GM12878 (cell line): ENCODE data around the gene SNAI3. TPM values are rescaled to one million over a fixed set of nuclear protein-coding genes. Genes with fewer than 3 reads are reported as not detected.

Experiments
- ATAC-seq: fragments of 200-7000 bp; cut with Tn5 transposase; 3 replicates; pipeline ENCODE4 v1.9.1; 2020; ENCODE audit warnings: mild to moderate bottlenecking, moderate library complexity
- BruUV-seq: library from RNA; stranded (reverse); fragments of 400-500 nt; replicated peaks from 2 replicates; lab custom pipeline; 2021; lab: Mats Ljungman, UMichigan
- CTCF ChIA-PET: fragments of 300-600 bp; sonication (Branson Sonifier 250); formaldehyde crosslinking; extraction: SDS; loops from one replicate; lab custom pipeline; 2021; ENCODE audit warnings: inconsistent platforms; lab: Yijun Ruan, JAX
- POLR2A ChIA-PET: fragments of 350-600 bp; formaldehyde crosslinking; extraction: SDS; loops from one replicate; lab custom pipeline; 2021; ENCODE audit warnings: inconsistent platforms; lab: Charles Lee
- RAD21 ChIA-PET: fragments of 300-600 bp; sonication (Branson Sonifier 250); formaldehyde crosslinking; loops from one replicate; lab custom pipeline; 2023; ENCODE audit warnings: antibody characterized with exemption; ENCODE audit not compliant: unreplicated experiment; lab: Charles Lee
- SMC1A ChIA-PET: fragments of 300-600 bp; sonication (Branson Sonifier 250); formaldehyde crosslinking; loops from one replicate; lab custom pipeline; 2023; ENCODE audit not compliant: unreplicated experiment, uncharacterized antibody; lab: Charles Lee
- DNase-seq: peaks from one replicate; pipeline ENCODE4 v3.0.0-alpha.2; 2011; ENCODE audit warnings: low read depth, low spot score
- FAIRE-seq: peaks from 3 replicates; lab custom pipeline; 2011; peaks lifted over from hg19 to GRCh38; lab: Jason Lieb, UNC
- H2AFZ ChIP-seq: 2 replicates; pipeline ENCODE4 v1.6.0; 2011; ENCODE audit warnings: low read depth, low read length, control low read depth; ENCODE audit not compliant: control insufficient read depth
- H3K27ac ChIP-seq: 2 replicates; pipeline ENCODE4 v1.5.1; 2011; ENCODE audit warnings: control low read depth; ENCODE audit not compliant: control insufficient read depth, insufficient read depth
- H3K27me3 ChIP-seq, 2 experiments: replicated peaks in 1 of 2; 2 replicates each; pipeline versions ENCODE4 v1.6.0 to v1.6.1; 2011; ENCODE audit warnings: low read length in 1 of 2; ENCODE audit not compliant: control insufficient read depth in 2 of 2, insufficient read depth in 2 of 2
- H3K36me3 ChIP-seq, 2 experiments: 2 replicates each; pipeline ENCODE4 v1.5.1; 2011; ENCODE audit warnings: low read length in 1 of 2; ENCODE audit not compliant: control insufficient read depth in 2 of 2, insufficient read depth in 2 of 2
- H3K4me1 ChIP-seq: 2 replicates; pipeline ENCODE4 v1.6.1; 2011; ENCODE audit warnings: mild to moderate bottlenecking, low read length, moderate library complexity, mixed read lengths; ENCODE audit not compliant: control insufficient read depth, insufficient read depth
- H3K4me2 ChIP-seq: 2 replicates; pipeline ENCODE4 v1.6.0; 2011; ENCODE audit warnings: control low read depth; ENCODE audit not compliant: control insufficient read depth, insufficient read depth
- H3K4me3 ChIP-seq: fragments of 200-600 bp; sonication (generic); 2 replicates; pipeline ENCODE4 v1.5.1; 2016
- H3K79me2 ChIP-seq: 2 replicates; pipeline ENCODE4 v1.6.0; 2011; ENCODE audit warnings: low read length; ENCODE audit not compliant: control insufficient read depth, insufficient read depth
- H3K9ac ChIP-seq: 2 replicates; pipeline ENCODE4 v1.8.0; 2011; ENCODE audit warnings: low read length, control low read depth, mixed read lengths; ENCODE audit not compliant: control insufficient read depth, insufficient read depth
- H3K9me3 ChIP-seq: replicated peaks from 3 replicates; pipeline ENCODE4 v1.5.1; 2011; ENCODE audit warnings: mild to moderate bottlenecking, low read length; ENCODE audit not compliant: control insufficient read depth, insufficient read depth
- H4K20me1 ChIP-seq: 2 replicates; pipeline ENCODE4 v1.6.0; 2011; ENCODE audit not compliant: control insufficient read depth, insufficient read depth
- ATF2 ChIP-seq: IDR thresholded peaks from 2 replicates; pipeline ENCODE4 v1.6.1; 2012; ENCODE audit warnings: low read length, inconsistent platforms
- ATF3 ChIP-seq: IDR thresholded peaks from 2 replicates; pipeline ENCODE4 v1.6.1; 2011; ENCODE audit warnings: low read depth, mild to moderate bottlenecking, low read length, moderate library complexity, borderline replicate concordance; ENCODE audit errors: extremely low read depth
- CHD4 ChIP-seq: fragments of 200-600 bp; sonication (generic); IDR thresholded peaks from 2 replicates; pipeline ENCODE4 v1.6.1; 2016; ENCODE audit warnings: mild to moderate bottlenecking
- DPF2 ChIP-seq: fragments of 450-650 bp; IDR thresholded peaks from 2 replicates; pipeline ENCODE4 v1.6.1; 2017; ENCODE audit warnings: mild to moderate bottlenecking
- EGR1 ChIP-seq, 2 experiments: IDR thresholded peaks; 1 replicate in 1 of 2; 2 replicates in 1 of 2; pipeline ENCODE4 v1.6.1; 2011 to 2012; ENCODE audit warnings: low read depth in 2 of 2, low read length in 2 of 2, borderline replicate concordance in 1 of 2, mild to moderate bottlenecking in 1 of 2, moderate library complexity in 1 of 2
- ETV6 ChIP-seq, 2 experiments: fragments of 450-650 bp in 1 of 2; IDR thresholded peaks in 1 of 2; conservative IDR thresholded peaks in 1 of 2; 2 replicates each; pipeline ENCODE4 v1.6.1; 2014; ENCODE audit warnings: antibody characterized with exemption in 1 of 2, borderline replicate concordance in 1 of 2, low read depth in 1 of 2, mild to moderate bottlenecking in 1 of 2, moderate library complexity in 1 of 2
- KLF5 ChIP-seq: fragments of 450-650 bp; IDR thresholded peaks from 2 replicates; pipeline ENCODE4 v1.6.1; 2014; ENCODE audit warnings: mild to moderate bottlenecking; ENCODE audit not compliant: partially characterized antibody
- LARP7 ChIP-seq: fragments of 450-650 bp; IDR thresholded peaks from 2 replicates; pipeline ENCODE4 v1.6.1; 2017; ENCODE audit warnings: mild to moderate bottlenecking
- MLLT1 ChIP-seq: fragments of 450-650 bp; IDR thresholded peaks from 2 replicates; pipeline ENCODE4 v1.6.1; 2016; ENCODE audit warnings: mild to moderate bottlenecking
- MTA2 ChIP-seq: fragments of 450-650 bp; IDR thresholded peaks from 2 replicates; pipeline ENCODE4 v1.6.1; 2016; ENCODE audit warnings: low read depth, mild to moderate bottlenecking, moderate library complexity
- PAX8 ChIP-seq: fragments of 450-650 bp; IDR thresholded peaks from 2 replicates; pipeline ENCODE4 v1.6.1; 2017; ENCODE audit warnings: mild to moderate bottlenecking, moderate library complexity
- PML ChIP-seq: IDR thresholded peaks from 2 replicates; pipeline ENCODE4 v1.6.1; 2012; ENCODE audit warnings: low read length, inconsistent platforms
- POLR2AphosphoS5 ChIP-seq: IDR thresholded peaks from 2 replicates; pipeline ENCODE4 v1.6.1; 2011; ENCODE audit warnings: mild to moderate bottlenecking, low read length, inconsistent platforms
- RAD21 ChIP-seq: IDR thresholded peaks from 2 replicates; pipeline ENCODE4 v1.6.1; 2011; ENCODE audit warnings: mild to moderate bottlenecking, low read depth, low read length, moderate library complexity; ENCODE audit not compliant: insufficient read depth
- RBBP5 ChIP-seq: fragments of 200-600 bp; sonication (generic); conservative IDR thresholded peaks from 2 replicates; pipeline ENCODE4 v1.6.1; 2016
- SMAD1 ChIP-seq: fragments of 450-650 bp; IDR thresholded peaks from 2 replicates; pipeline ENCODE4 v1.6.1; 2018; ENCODE audit warnings: mild to moderate bottlenecking, low read depth; ENCODE audit not compliant: partially characterized antibody
- SRF ChIP-seq, 2 experiments: IDR thresholded peaks; 2 replicates each; pipeline ENCODE4 v1.6.1; 2011; ENCODE audit warnings: low read depth in 2 of 2, low read length in 2 of 2, mild to moderate bottlenecking in 1 of 2, moderate library complexity in 1 of 2
- TAF1 ChIP-seq: IDR thresholded peaks from 2 replicates; pipeline ENCODE4 v1.6.1; 2011; ENCODE audit warnings: mild to moderate bottlenecking, low read depth, low read length, borderline replicate concordance
- TARDBP ChIP-seq: IDR thresholded peaks from 2 replicates; pipeline ENCODE4 v1.6.1; 2016; ENCODE audit warnings: borderline replicate concordance
- YBX1 ChIP-seq: fragments of 450-650 bp; IDR thresholded peaks from 2 replicates; pipeline ENCODE4 v1.6.1; 2016; ENCODE audit warnings: antibody characterized with exemption
- ZZZ3 ChIP-seq: IDR thresholded peaks from 2 replicates; pipeline ENCODE4 v1.6.1; 2011; ENCODE audit warnings: low read depth; ENCODE audit not compliant: control insufficient read depth, insufficient read length
- WGBS: methylation state at CpG from one replicate; pipeline ENCODE4 v1.1.6; 2016; ENCODE audit warnings: low lambda C conversion rate; ENCODE audit not compliant: insufficient replicate concordance, insufficient coverage; ENCODE audit errors: missing lambda C conversion rate; 5-methylcytosine and 5-hydroxymethylcytosine counted together
- in situ Hi-C: fragments of 300-500 bp; cut with MboI; formaldehyde crosslinking; loops from 9 replicates; pipeline ENCODE4 v1.14.3; 2018; ENCODE audit warnings: mixed read lengths
- intact Hi-C: fragments of 100-400 bp; cut with micrococcal nuclease; formaldehyde crosslinking; loops from one replicate; pipeline ENCODE4 v1.14.2; 2022; ENCODE audit not compliant: unreplicated experiment
- polyA plus RNA-seq, 11 experiments: library from polyadenylated mRNA; depleted of rRNA in 4 of 11; unstranded in 6 of 11; stranded (reverse) in 5 of 11; fragments of >200 nt; fragmentation: Nextera tagmentation in 4 of 11; fragmentation: Illumina TruSeq in 1 of 11; extraction: Ambion mirVana in 4 of 11; extraction: Trizol in 1 of 11; gene quantifications; 1 replicate in 1 of 11; 2 replicates in 10 of 11; pipeline versions ENCODE4 v1.2.1 to v1.2.3, GENCODE V29; 2011 to 2016; ENCODE audit warnings: inconsistent platforms in 2 of 11, missing spikeins in 2 of 11, low read depth in 1 of 11
- total RNA-seq, 4 experiments: library from RNA; depleted of rRNA in 3 of 4; stranded (reverse); fragments of >200 nt in 3 of 4; fragmentation: Illumina TruSeq in 1 of 4; extraction: Trizol in 1 of 4; gene quantifications; 2 replicates each; pipeline versions ENCODE4 v1.2.1 to v1.2.3, GENCODE V29; 2013 to 2021

Gene SNAI3
- total and polyA plus RNA-seq, 10 of the 15 experiments (the other 5 are each of a cell fraction or from before 2014, with no cell fraction given): 0.21 to 7.4 (median 3.0) TPM

GRCh38 chr16:88649924-88650748 is 36.2 kb downstream of the SNAI3 start:
- in situ Hi-C loops: no loop called here
- WGBS: 2% methylated on average over 27 of the region's 37 CpGs
- Histone ChIP-seq H3K4me3 (peak overlapping the region; percentile 98), H3K27ac (peak overlapping the region; percentile 96), H3K79me2 (peaks cover 36% of the 10 kb centered on the region), H3K27me3 (no peaks in the 10 kb centered on the region), H2AFZ (no peak overlapping the region), H3K36me3 (peaks cover 0 to 8% of the 10 kb centered on the region in 2 experiments), H4K20me1 (peaks cover 5% of the 10 kb centered on the region; the same call in 1 of the 2 replicates), H3K4me2 (peak overlapping the region; percentile 75), H3K9me3 (no peaks in the 10 kb centered on the region), H3K9ac (peak overlapping the region; percentile 87), H3K4me1 (peaks cover 22% of the 10 kb centered on the region)
- FAIRE-seq (peak; percentile 69), DNase-seq (no peak), ATAC-seq (peak; percentile 38)
- ChIA-PET SMC1A (interaction anchor here (1.1 to 1.3 kb wide), 2 partner anchors 17 to 55 kb away, joined by 3 to 4 read pairs; no protein-coding TSS in a partner anchor), CTCF (interaction anchor here (0.5 to 1.9 kb wide), 5 partner anchors 17 to 52 kb away, joined by 3 to 5 read pairs (median 3); no protein-coding TSS in a partner anchor), RAD21 (interaction anchor here (0.5 to 1.7 kb wide), 3 partner anchors 12 to 256 kb away, joined by 3 to 6 read pairs (median 6); partner anchors contain the start of gene IL17C), POLR2A (interaction anchor here (0.5 to 2.6 kb wide), 10 partner anchors 11 to 160 kb away, joined by 3 to 15 read pairs (median 5); partner anchors contain the start of gene MVD)
- intact Hi-C loops: loop anchor here (2.0 to 5.0 kb wide), 3 partner anchors 31 to 162 kb away; partner anchors contain the start of genes APRT, CTU2 and RNF166
- BruUV-seq: TSS peak; percentile 63
- TF ChIP-seq SMAD1 (no peak), EGR1 (IDR thresholded peaks at IDR 0.05; ENCODE audit: borderline replicate concordance in 1 of 2, low read depth in 2 of 2, low read length in 2 of 2) (0 out of 3 replicates have a peak, but pooled peaks of 1 of the 2 experiments have one; percentile 3), MTA2 (peak; percentile 29; the same call in 1 of the 2 replicates), POLR2AphosphoS5 (peak; percentile 25; the same call in 1 of the 2 replicates), ATF2 (no peak), RBBP5 (no peak), PML (no peak), ETV6 (conservative IDR thresholded peaks at IDR 0.05 in 1 of 2, IDR thresholded peaks at IDR 0.05 in 1 of 2; ENCODE audit: borderline replicate concordance in 1 of 2, low read depth in 1 of 2) (no peak), DPF2 (peak; percentile 87), KLF5 (no peak), YBX1 (no peak), PAX8 (no peak), ATF3 (no peak), CHD4 (no peak), TARDBP (no peak; the same call in 1 of the 2 replicates), SRF (IDR thresholded peaks at IDR 0.05; ENCODE audit: low read depth in 2 of 2, low read length in 2 of 2) (no peak), RAD21 (no peak), TAF1 (no peak), MLLT1 (no peak), ZZZ3 (no peak), LARP7 (peak; percentile 16; the same call in 1 of the 2 replicates)
